NB4 (cell line): ENCODE results near the gene GNAO1.

Source experiments
- DNase-seq: peaks from one replicate; pipeline ENCODE4 v3.0.0; 2010; ENCODE audit warnings: low read depth
- H3K4me3 ChIP-seq: one replicate; pipeline ENCODE4 v1.5.1; 2011; ENCODE audit warnings: mild to moderate bottlenecking, low read depth, low read length, moderate library complexity
- MAX ChIP-seq: IDR thresholded peaks from 2 replicates; pipeline ENCODE4 v1.6.1; 2011; ENCODE audit warnings: low read depth, low read length
- MYC ChIP-seq: IDR thresholded peaks from 2 replicates; pipeline ENCODE4 v1.6.1; 2011; ENCODE audit warnings: low read depth, low read length
- POLR2A ChIP-seq: IDR thresholded peaks from 2 replicates; pipeline ENCODE4 v1.6.1; 2011; ENCODE audit warnings: mild to moderate bottlenecking; ENCODE audit not compliant: insufficient read length; ENCODE audit errors: extremely low read depth
- TF ChIP-seq, protein P1 (sequence below): IDR thresholded peaks from one replicate; pipeline ENCODE4 v1.5.1; 2012; ENCODE audit warnings: low read depth, low read length

GNAO1 gene

GRCh38 chr16:56225017-56225742 is 33.9 kb downstream of the GNAO1 start:
- no peak for DNase-seq
- H3K4me3 ChIP-seq = no peak overlapping the region
- TF ChIP-seq, protein P1, sequence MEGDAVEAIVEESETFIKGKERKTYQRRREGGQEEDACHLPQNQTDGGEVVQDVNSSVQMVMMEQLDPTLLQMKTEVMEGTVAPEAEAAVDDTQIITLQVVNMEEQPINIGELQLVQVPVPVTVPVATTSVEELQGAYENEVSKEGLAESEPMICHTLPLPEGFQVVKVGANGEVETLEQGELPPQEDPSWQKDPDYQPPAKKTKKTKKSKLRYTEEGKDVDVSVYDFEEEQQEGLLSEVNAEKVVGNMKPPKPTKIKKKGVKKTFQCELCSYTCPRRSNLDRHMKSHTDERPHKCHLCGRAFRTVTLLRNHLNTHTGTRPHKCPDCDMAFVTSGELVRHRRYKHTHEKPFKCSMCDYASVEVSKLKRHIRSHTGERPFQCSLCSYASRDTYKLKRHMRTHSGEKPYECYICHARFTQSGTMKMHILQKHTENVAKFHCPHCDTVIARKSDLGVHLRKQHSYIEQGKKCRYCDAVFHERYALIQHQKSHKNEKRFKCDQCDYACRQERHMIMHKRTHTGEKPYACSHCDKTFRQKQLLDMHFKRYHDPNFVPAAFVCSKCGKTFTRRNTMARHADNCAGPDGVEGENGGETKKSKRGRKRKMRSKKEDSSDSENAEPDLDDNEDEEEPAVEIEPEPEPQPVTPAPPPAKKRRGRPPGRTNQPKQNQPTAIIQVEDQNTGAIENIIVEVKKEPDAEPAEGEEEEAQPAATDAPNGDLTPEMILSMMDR = no peak
- TF ChIP-seq MYC (no peak), POLR2A (no peak), MAX (no peak)

GRCh38 chr16:56226187-56226586 is 34.9 kb downstream of the GNAO1 start:
- TF ChIP-seq, protein P1 = no peak
- TF ChIP-seq MYC = no peak
- TF ChIP-seq POLR2A = no peak
- no peak for TF ChIP-seq MAX
- DNase-seq = peak; percentile 70
- no peak overlapping the region for H3K4me3 ChIP-seq

DNA sequence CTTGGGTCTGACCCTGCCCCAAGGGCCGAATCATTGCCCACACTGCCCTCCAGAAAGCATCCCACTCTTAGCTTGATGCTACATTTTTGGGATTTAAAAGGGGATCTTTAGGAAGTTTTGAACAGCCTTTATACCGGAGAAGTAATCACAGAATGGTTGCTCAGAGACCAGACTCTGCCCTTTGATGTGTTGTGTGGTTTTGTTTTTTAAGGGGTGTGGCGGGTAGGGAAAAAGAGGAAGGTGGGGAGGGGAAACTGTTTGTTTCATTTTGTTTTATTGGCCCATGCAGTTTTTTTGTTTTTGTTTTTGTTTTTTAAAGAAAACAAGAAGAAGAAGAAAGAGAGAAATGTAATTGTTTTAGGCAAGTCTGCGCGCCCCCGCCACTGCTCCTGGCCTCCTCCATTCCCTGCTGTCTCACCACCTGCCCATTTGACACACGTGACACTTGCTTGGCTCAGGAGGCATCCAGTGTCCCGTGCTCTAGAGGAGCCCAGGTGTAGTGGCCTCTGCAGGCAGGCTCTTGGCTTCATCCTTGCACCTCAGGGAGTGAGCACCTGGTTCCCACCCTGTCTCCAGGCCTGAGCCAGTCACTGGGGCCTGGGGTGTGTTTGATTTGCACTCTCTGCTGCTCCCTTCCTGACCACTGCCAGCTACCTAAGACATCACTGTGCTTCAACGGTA is 35.7 kb downstream of the GNAO1 start:
- H3K4me3 ChIP-seq = no peak overlapping the region
- DNase-seq = peak; percentile 13
- no peak for TF ChIP-seq MAX
- no peak for TF ChIP-seq MYC
- TF ChIP-seq, protein P1 = no peak
- no peak for TF ChIP-seq POLR2A

DNA sequence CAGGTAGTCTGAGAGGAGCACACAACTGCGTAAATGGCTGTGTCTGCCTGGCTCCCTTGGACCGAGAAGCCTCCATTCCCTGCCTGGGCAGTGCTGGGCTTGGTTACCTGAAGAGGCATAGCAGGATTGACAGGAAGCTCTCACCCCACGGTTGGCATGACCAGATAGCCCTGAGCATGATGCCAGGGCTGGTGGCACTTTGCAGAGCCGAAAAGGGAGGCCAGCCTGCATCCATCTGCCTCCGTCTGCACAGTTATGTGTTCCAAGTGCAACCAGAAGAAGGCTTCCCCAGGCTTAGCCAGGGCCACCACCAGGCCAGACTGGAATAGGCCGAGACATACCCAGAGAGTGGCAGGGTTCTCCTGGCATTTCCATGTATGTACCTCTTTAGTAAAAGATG is 36.6 kb downstream of the GNAO1 start:
- DNase-seq = no peak
- TF ChIP-seq, protein P1 = no peak
- TF ChIP-seq MYC (no peak), POLR2A (no peak), MAX (no peak)

GRCh38 chr16:56228476-56228875 is 37.2 kb downstream of the GNAO1 start:
- TF ChIP-seq MYC (no peak), MAX (no peak), POLR2A (no peak)
- TF ChIP-seq, protein P1 = no peak
- no peak for DNase-seq
- H3K4me3 ChIP-seq = no peak overlapping the region

More for the DNA sequence above, 36.6 kb downstream of the GNAO1 start:
- no peak overlapping the region for H3K4me3 ChIP-seq
